ENCODE results near the gene METAP1D.
"Not testable (repeated sequence)": the region's sequence is repeated elsewhere in the genome, so short reads cannot be mapped to it uniquely, and the experiment has no call there.

The METAP1D gene

DNA sequence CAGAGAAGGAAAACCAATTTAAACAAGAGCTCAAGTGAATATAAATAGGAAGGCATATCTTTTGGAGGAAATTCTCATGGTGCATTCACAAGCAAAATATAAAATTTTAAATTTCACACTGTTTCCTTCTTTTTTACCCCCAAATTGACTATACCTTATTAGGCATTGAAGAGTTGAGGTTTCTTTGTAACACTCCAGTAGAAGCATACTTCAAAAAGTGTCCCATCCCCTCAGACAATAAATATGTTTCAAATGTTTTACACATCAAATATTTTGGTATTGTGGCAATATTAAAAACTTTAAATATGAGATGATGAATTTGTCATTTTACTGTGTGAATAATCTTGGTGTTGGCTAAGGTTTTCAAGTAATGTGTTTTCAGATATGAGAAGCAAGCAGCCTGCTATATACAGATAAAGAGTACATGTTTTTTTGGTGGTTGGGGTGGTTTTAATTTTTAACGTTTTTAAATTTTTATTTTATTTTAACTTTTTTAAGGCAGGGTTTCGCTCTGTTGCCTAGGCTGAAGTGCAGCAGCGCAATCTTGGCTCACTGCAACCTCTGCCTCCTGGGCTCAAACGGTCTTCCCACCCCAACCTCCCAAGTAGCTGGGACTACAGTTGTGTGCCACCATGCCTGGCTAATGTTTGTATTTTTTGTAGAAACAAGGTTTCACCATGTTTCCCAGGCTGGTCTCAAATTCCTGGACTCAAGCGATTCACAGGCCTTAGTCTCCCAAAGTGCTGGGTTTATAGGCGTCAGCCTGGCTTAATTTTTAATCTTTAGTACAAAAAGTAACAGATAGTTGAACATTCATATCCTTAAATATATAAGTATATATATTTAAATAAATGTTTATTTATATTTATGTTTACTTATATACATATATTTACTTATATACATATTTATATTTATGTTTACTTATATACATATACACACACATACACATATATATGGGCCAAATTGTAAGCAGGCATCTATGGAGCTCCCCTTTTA lies 49.1 kb downstream of the METAP1D start:
- DNase-seq = no peak

DNA sequence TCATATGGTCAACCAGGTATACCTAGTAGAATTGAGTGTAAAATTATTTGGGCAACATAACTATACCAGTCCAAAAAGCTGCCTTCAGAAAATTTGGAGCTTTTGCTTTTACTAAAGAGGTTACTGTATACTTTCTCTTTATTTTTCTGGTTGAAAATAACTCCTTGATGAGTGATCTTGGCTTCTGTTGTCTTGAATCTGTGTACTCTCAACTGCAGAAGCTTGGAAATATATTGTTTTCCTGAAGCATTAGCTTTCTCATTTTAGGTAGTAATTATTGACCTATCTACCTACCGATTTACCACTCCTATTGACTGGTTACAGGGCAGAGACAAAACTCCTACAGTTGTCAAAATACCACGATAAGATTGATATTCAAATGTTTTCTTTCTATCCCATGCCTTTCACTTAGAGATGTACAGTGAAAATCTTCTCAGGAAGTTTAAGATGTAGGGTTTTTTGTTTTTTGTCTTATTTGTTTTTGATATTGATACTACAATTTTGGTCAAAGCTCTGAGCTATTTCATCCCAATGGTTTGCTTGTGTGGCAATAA lies 49.9 kb downstream of the METAP1D start:
- DNase-seq = no peak

DNA sequence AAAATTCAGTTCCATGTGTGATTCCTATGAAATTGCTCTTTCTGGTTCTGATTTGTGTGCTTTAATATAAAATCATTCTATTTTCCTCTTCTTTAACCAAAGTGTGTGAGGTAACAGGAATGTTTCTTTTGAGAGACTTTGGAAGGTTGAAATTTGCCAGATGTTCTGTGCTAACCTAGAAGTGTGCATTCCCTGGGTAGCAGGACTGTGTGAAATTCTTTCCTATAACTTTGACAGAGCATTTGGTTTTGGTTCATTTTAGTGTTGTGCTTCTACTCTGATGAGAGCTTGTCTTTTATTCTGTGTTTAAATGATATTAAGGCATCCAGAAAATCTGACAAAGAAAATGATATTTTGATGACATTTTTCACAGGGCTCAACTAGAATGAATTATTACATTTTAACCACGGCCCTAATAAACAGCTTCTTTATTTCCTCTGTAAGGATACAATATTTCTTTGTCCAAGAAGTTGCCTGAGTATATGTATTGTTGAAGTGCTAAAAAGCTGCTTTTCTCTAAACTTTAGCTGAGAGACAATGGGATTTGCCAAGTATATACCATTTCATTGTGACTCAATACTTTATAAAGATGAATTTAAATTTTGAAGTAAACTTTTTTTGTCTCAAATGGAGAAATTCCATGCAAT lies 50.8 kb downstream of the METAP1D start:
- DNase-seq = no peak

DNA sequence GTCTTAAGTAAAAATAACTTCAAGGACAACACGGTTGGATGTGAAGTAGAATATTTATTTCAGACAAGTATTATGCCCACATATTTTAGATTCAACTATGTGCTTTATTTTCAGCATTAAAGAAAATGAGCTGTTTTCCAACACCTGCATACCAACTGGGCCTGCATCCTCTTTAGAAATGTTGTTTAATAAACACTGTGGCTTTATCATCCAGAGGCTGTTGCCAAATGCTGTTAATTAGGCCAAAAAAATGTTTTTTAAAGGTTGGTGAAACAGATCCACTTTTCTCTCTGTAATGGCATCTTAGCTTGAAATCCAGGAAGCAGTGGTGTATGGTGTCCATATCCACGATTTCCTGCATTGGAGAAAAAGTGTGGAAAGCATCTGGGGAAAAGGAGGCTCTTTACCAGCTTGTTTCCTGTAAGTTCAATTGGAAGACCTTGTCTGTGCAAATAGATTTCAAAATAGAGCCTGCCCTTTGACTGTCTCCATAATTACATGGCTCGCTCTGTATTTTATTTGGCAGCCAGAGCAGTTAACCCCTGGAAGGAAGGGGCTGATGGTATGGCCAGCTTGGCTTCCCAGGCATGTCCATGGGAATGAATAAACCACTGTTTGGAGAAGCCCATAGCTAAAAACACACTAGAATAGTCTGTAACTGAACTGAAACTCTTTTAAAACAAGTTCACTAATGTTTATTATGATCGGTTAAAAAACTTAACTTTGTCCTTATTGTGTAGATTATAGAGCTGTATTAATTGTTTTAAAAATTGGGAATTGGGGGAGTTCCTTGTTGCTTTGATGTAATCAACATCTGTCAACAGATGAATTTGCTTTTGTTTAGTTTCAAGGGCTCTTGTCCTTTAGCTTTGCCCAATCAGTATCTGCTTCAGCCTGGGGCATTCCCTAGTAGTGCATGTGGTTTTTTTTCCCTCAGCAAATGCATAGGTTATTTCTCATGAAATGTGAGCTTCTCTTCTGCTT lies 52.5 kb downstream of the METAP1D start:
- DNase-seq = no peak

DNA sequence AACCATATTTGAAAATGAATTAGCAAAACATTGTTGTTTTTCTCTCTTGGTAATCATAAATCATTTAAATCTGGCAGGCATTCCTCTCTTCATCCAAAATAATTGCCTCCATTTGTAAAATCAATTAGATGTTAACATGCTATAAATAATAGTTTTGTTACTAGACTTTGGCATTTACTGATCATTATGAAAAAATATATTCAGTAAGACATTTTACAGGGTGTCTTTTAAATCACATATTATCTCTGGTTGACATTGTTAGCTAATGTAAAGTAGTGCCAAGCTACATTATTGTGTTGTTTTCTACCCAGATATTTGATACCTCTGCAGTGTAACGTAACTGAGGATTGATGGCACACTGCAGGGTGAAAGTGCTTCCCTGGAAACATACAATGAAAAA lies 53.7 kb downstream of the METAP1D start:
- DNase-seq = no peak

DNA sequence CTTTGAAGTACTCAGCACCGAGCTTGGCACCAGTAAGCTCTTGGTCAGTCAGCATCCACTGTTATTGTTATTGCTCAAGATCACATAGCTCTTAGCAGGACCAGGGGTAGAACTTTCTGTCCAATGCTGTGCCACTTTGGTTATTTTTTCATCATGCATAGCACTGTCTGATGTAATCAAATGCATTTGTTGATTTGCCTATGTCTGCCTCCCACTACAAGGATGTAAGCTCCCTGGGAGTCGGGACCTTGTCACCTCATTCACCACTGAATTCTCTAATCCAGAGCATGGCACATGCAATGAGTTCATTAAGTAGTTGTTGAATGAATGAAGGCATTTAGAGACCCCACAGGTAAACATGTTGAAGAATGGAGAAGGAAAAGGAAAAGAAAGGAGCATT lies 56.5 kb downstream of the METAP1D start:
- no peak for DNase-seq

DNA sequence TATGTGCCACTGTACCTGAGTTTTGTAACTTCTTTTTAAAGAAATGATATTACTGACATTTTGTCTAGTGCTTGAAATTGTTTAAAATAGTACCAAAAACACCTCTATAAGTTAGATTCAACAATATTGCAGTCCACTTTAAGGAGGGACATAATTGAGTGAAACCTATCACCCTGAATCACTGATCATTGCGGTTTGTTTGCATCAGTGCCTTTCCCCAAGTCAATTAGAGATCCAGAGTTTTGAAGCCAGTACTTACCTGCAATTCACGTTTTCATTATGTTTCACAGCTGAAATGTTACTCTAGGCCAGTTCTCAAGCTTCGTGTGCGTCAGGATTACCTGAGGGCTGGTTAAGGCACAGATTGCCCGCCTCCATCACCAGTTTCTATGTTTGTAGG lies 58.9 kb downstream of the METAP1D start:
- no peak for DNase-seq

DNA sequence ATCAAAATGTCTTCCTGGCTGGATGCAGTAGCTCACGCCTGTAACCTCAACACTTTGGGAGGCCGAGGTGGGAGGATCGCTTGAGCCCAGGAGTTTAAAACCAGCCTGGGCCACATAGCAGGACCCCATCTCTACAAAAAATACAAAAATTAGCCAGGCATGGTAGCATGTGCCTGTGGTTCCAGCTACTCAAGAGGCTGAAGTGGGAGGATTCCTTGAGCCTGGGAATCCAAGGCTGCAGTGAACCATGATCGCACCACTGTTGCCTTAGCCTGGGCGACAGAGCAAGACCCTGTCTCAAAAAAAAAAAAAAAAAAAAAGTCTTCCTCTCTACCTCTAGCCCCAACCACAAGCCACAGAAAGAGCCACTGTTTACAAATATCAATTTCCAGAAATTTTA lies 60.4 kb downstream of the METAP1D start:
- DNase-seq = not testable (repeated sequence)

DNA sequence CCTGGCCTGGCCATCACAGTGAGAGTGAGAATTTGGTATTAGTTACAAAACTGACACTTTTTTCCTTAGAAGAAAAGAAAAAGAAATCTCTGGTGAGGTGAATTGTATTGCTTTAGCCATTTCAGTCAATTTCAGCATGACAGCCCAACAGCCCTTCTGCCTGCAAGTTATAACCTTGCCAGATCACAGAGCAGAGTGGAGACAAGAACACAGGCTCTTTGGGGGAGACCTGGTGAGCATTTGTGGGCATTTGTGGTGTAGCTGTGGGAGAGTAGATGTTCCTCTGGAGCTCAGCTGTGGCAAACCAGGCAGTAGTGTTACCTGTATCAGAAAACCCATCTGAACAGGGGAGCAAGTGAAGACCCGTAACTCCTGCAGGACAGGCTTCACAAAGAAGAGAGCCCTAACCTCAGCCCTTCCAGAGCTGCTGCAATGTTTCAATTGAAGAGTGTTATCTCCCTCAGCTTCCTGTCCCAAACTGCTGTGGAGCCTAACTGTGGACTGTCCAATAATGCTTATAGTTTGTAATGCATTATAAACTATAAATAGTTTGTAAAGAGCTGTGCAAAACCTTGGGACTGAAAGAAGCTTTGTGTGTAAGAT lies 62.8 kb downstream of the METAP1D start:
- DNase-seq = no peak

DNA sequence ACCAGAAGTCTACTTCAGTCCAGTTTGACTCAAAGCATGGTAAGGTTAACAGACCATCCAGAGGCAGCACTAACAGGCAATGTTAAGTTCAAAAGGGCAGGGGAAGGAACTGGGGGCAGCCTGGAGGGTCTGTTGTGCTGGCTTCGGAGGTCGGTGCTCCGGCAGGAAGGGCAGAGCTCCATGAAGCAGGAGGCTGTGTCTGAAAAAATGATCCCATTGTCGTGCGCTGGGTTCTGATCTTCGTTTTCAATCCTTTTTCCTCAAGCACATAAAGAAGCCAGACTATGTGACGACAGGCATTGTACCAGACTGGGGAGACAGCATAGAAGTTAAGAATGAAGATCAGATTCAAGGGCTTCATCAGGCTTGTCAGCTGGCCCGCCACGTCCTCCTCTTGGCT lies 63.7 kb downstream of the METAP1D start:
- DNase-seq = no peak

DNA sequence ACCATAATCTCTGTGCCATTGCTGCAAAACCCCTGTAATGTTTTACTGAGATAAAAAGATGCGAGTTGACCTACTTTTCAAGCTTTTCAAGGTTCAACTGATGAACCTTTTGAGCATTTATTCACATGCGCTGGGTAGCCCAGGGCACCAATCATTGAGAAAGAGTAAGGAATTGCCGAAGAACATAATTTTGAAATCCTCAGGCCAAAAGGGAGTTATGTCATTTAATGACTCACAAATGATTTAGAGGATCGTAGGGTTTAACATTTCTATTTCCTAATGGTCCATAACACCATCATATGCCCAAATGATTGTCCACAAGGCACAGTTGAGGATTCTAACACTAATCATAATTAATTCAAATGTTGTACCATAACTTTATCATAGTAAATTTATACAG lies 65.4 kb downstream of the METAP1D start:
- no peak for DNase-seq

DNA sequence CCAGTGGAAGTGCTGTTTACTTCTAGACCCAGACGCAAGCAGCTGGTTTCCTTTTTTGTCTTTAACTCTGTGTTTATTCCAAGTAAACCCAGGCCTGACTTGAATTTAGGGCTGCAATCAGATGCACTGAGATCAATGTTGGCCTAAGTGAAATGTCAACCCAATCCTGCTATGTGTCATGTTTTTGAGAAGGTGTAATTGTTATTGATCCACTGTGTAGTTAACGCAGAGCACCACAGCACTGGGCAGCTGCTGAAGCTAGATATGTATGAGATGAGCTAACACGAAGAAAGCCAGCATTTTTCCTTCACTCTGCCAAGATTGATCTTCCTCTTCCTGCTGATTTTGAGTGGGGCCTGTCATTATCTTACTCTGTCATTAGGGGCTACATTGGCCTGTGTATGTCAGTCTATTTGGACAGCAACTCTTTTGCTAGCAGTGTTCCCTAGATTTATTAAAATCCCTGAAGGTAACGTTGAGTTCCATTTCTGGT lies 66.7 kb downstream of the METAP1D start:
- no peak for DNase-seq

DNA sequence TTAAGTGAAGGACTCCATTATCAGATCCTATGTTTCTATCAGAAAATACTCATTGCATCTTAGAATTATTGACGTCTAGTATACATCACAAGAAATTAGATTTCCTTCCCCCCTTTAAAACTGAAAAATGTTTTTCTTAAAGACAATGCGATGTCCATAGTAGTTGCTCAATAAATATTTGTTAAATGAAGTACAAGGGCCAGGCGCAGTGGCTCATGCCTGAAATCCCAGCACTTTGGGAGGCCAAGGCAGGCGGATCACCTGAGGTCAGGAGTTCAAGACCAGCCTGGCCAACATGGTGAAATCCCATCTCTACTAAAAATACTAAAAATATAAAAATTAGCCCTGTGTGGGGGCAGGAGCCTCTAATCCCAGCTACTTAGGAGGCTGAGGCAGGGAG lies 68.2 kb downstream of the METAP1D start:
- not testable (repeated sequence) for DNase-seq

DNA sequence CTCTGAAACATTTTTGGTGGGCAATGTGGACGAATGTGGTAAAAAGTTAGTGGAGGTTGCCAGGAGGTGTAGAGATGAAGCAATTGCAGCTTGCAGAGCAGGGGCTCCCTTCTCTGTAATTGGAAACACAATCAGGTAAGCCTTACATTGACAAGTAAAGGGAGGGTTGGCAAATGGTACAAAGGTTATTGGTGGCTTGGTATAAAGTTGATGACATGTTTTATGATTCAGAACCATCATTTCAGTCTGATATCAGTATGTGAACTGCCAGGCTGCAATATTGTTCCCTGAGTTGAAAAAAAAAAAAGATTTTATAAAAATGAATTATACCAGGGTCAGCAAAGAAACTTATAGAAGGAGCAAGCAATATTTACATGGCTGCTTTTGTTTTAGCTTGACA lies 71.2 kb downstream of the METAP1D start:
- no peak for DNase-seq

DNA sequence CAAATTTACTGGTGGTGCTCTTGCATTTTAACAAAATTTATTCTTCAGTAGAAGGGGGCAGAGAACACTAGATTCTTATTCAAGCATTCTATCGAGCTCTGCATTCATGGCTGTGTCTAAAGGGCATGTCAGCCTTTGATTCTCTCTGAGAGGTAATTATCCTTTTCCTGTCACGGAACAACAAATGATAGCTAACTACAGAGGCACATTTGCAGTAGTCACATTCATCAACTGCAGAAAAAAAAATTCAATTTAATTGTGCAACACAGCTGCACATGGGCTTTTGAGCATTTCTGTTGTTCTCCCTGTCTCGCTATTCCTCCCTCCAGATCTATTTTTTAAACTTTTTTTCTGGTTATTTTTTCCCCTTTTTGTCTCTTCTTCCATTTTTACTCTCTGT lies 72.5 kb downstream of the METAP1D start:
- DNase-seq = no peak

DNA sequence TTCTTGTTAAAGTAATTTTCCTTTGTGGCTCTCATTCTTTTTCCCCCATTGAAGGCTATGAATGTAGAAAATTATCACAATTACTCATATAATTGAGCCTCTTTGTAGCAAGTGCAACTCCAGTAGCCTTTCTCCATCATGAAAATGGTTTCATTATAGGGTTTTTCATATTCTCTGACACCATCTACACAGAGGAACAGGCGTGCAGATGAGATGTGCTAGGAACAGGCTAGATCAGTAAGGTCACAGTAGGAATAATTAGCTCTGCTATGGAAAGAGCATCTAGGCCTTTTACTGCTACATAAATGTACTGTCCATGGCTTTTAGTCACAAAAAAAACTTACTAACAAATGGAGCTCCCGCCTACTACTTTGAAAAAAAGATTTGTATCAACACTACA lies 73.0 kb downstream of the METAP1D start:
- DNase-seq = no peak

DNA sequence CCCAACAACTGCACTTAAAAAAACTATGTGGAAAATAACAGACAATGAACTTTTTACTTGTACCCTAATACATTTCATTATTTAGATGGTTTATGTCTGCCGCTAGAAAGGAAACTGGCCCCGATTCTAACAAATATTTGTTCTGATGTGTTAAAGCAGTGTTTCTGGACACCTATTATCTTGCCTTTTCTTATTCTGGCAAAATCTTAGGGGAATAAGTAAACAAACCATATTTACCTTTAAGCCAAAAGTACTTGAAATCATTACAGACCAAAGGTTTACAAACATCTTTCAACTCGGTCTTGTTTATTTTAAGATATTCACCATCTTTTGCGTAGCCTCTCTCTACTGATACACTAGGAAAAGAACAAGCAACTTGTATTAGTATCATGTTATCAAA lies 73.8 kb downstream of the METAP1D start:
- DNase-seq = no peak

DNA sequence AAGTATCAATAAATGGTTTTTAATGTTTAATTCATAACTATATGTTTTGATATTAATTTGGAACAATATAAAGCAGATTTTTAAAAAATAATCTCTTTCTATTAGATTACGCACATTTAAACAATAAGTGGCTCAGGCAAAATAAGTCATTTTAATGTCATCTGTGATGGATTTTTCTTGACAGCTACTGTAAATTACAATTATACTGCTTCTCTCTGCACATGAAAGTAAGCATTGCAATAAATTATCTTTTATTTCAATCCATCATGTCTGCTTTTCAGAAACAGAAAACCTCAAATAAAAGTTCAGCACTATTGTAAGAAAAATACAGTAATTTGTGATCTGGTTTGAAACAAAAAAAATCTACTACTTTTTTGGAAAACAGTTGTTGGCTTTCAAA lies 74.5 kb downstream of the METAP1D start:
- no peak for DNase-seq

DNA sequence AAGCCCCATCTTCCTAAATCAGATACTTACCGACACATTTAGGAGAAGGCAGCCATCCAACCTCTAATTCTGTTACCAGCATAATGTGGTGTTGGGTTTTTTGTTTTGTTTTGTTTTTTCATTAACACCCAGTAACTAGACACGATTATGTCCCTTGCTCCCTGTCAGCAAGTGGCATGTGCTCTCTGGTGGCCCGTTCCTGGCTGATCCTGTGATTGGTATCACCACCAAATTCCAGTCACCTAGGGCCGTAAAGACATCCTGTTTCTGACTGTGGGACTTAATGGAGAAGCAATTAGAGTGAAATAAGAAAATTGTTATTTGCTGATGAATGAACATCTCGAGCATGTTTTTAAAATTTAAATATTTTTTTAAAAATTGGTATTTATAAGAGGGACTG lies 79.7 kb downstream of the METAP1D start:
- DNase-seq = no peak

DNA sequence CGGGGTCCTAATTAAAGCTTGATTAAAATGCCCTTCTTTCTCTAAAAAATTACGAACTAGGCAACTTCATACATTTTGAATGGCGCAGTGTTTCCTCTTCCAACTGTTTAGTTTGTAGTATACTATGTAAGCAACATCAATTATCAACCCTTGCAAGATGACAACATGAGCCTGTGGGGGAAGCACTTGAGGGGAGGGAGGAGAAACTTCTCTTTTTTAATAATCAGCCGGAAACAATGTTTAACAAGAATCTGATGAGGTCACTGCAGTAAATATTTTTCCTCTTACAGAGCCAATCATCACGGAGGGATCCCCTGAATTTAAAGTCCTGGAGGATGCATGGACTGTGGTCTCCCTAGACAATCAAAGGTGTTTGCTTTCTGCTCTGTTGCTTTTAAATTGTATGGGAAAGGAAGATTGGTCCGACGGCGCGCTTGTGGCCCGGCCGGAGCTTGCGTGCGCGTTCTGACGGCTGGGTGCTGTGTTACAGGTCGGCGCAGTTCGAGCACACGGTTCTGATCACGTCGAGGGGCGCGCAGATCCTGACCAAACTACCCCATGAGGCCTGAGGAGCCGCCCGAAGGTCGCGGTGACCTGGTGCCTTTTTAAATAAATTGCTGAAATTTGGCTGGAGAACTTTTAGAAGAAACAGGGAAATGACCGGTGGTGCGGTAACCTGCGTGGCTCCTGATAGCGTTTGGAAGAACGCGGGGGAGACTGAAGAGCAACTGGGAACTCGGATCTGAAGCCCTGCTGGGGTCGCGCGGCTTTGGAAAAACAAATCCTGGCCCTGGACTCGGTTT lies 80.3 kb downstream of the METAP1D start:
- DNase-seq = no peak

DNA sequence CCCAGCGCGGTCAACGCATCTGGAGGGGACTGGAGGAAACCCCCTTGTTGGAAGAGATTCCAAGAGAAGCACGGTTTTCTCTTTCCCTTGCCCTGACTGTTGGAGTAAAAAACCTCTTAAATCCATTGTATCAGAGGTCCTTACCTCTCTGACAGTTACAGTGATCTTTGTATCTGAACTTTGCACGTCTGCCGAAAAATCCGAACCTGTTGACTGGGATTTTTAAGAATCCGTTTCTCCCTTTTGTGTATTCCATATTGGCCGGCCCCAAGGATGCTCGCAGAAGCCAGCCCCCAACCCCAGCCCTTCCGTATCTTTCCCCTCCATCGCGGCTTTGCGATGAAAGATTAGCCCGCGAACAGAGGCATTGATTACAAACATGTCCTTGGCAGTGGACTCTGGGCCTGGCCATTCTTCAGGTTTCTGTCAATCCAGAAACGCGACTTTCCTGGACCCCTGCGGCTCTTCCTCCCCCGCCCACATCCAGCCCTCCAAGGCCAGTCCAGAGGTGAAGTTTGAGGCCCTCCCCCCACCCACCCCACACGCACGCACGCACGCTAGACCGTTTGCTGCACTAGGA lies 81.0 kb downstream of the METAP1D start:
- no peak for DNase-seq
